Chondrocyte (in vitro differentiated cells): Measurements from ENCODE around the gene KIAA0232. TPM values are rescaled to one million over a fixed set of nuclear protein-coding genes. Genes with fewer than 3 reads are reported as not detected.

Source experiments
- DNase-seq: peaks from one replicate; pipeline ENCODE4 v3.0.0; 2021; ENCODE audit warnings: mixed read lengths, low spot score
- H3K27ac Mint-ChIP-seq: one replicate; pipeline ENCODE4 v1.8.0; 2021; ENCODE audit warnings: mild to moderate bottlenecking, moderate library complexity, mixed read lengths; ENCODE audit not compliant: unreplicated experiment
- H3K27me3 Mint-ChIP-seq: 2 replicates; pipeline ENCODE4 v1.8.0; 2021; ENCODE audit warnings: low read depth, mixed read lengths
- H3K36me3 Mint-ChIP-seq: 2 replicates; pipeline ENCODE4 v1.8.0; 2021; ENCODE audit warnings: low read depth, mixed read lengths
- H3K4me1 Mint-ChIP-seq: 2 replicates; pipeline ENCODE4 v1.8.0; 2021; ENCODE audit warnings: low read depth, mild to moderate bottlenecking, mixed read lengths
- H3K4me3 Mint-ChIP-seq: one replicate; pipeline ENCODE4 v1.8.0; 2021; ENCODE audit warnings: mild to moderate bottlenecking, moderate library complexity, mixed read lengths; ENCODE audit not compliant: unreplicated experiment
- H3K9me3 Mint-ChIP-seq: 2 replicates; pipeline ENCODE4 v1.8.0; 2021; ENCODE audit warnings: low read depth, mixed read lengths
- total RNA-seq: library from RNA; stranded (reverse); gene quantifications from 3 replicates; pipeline ENCODE4 v1.2.1, GENCODE V29; 2021
- TF ChIP-seq, protein P1 (sequence below): fragments of 200-600 bp; sonication (generic); IDR thresholded peaks from 2 replicates; pipeline ENCODE4 v1.5.0; 2021; ENCODE audit warnings: antibody characterized with exemption, mild to moderate bottlenecking, moderate library complexity

Gene KIAA0232
- total RNA-seq, 1 donor from 2014 or later = 24.7 TPM

- H3K9me3 Mint-ChIP-seq = peaks cover 2% of the 10 kb centered on the region
- no peak for DNase-seq
- H3K27ac Mint-ChIP-seq = peak overlapping the region; percentile 4
- H3K4me3 Mint-ChIP-seq = no peak overlapping the region
- peaks cover 34% of the 10 kb centered on the region for H3K4me1 Mint-ChIP-seq
- TF ChIP-seq, protein P1, sequence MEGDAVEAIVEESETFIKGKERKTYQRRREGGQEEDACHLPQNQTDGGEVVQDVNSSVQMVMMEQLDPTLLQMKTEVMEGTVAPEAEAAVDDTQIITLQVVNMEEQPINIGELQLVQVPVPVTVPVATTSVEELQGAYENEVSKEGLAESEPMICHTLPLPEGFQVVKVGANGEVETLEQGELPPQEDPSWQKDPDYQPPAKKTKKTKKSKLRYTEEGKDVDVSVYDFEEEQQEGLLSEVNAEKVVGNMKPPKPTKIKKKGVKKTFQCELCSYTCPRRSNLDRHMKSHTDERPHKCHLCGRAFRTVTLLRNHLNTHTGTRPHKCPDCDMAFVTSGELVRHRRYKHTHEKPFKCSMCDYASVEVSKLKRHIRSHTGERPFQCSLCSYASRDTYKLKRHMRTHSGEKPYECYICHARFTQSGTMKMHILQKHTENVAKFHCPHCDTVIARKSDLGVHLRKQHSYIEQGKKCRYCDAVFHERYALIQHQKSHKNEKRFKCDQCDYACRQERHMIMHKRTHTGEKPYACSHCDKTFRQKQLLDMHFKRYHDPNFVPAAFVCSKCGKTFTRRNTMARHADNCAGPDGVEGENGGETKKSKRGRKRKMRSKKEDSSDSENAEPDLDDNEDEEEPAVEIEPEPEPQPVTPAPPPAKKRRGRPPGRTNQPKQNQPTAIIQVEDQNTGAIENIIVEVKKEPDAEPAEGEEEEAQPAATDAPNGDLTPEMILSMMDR = no peak
- no peaks in the 10 kb centered on the region for H3K36me3 Mint-ChIP-seq
- H3K27me3 Mint-ChIP-seq = no peaks in the 10 kb centered on the region
Observed at GRCh38 chr4:6894528-6895498, 112.3 kb downstream of the KIAA0232 start.

DNA sequence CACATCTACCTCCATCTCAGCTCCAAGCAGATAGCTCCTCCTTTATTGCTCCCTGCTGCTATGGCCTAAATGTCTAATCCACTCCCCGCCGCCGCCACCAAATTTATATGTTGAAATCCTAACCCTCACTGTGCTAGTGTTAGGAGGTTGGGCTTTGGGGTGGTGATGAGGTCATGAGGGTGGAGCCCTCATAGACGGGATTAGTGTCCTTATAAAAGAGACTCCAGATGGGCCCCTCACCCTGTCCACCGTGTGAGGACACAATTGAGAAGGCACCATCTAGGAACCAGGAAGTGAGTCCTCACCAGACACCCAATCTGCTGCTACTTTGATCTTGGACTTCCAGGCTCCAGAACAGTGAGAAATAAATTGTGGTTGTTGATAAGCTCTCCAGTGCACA, 113.5 kb downstream of the KIAA0232 start:
- no peak overlapping the region for H3K27ac Mint-ChIP-seq
- H3K4me3 Mint-ChIP-seq = no peak overlapping the region
- H3K9me3 Mint-ChIP-seq = no peaks in the 10 kb centered on the region
- TF ChIP-seq, protein P1 = no peak
- DNase-seq = no peak
- H3K27me3 Mint-ChIP-seq = no peaks in the 10 kb centered on the region
- H3K36me3 Mint-ChIP-seq = no peaks in the 10 kb centered on the region
- H3K4me1 Mint-ChIP-seq = peaks cover 34% of the 10 kb centered on the region

- Mint-ChIP-seq H3K4me1 (peaks cover 17% of the 10 kb centered on the region), H3K36me3 (no peaks in the 10 kb centered on the region), H3K4me3 (no peak overlapping the region), H3K9me3 (no peaks in the 10 kb centered on the region), H3K27me3 (no peaks in the 10 kb centered on the region), H3K27ac (no peak overlapping the region)
- TF ChIP-seq, protein P1 = no peak
- no peak for DNase-seq
Observed at GRCh38 chr4:6898763-6899162, 116.2 kb downstream of the KIAA0232 start.

DNA sequence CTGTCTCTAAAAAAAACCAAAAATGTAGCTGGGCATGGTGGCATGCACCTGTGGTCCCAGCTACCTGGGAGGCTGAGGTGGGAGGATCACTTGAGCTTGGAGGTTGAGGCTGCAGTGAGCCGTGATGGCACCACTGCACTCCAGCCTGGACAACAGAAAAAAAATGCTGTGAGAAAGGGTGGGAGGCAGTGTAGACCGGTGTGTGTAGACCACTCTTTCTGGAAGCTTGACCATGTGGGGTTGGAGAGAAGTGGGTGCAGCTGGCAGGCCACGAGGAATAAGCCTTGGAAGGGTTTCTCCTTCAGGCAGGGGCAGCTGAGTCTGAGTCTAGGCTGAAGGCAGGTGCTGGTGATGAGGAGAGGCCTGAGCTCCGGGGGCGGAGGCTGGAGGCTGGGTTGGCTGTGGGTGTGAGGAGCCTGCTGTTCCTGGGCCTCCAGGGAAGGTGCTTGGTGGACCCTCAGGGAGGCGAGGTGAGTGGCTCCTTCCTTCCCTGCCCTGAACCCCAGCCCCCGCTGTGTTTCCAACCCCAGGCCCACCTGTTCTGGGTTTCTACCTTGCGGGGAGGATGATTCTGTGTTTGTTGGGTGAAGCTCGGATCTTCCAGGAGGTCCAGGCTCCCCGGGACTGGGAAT, 117.8 kb downstream of the KIAA0232 start:
- Mint-ChIP-seq H3K27ac (no peak overlapping the region), H3K36me3 (no peaks in the 10 kb centered on the region), H3K27me3 (no peaks in the 10 kb centered on the region), H3K4me1 (peaks cover 13% of the 10 kb centered on the region), H3K9me3 (no peaks in the 10 kb centered on the region), H3K4me3 (no peak overlapping the region)
- no peak for DNase-seq
- TF ChIP-seq, protein P1 = no peak

GRCh38 chr4:6900956-6901355, 118.4 kb downstream of the KIAA0232 start:
- TF ChIP-seq, protein P1 = no peak
- H3K9me3 Mint-ChIP-seq = no peaks in the 10 kb centered on the region
- H3K36me3 Mint-ChIP-seq = no peaks in the 10 kb centered on the region
- no peaks in the 10 kb centered on the region for H3K27me3 Mint-ChIP-seq
- peaks cover 9% of the 10 kb centered on the region for H3K4me1 Mint-ChIP-seq
- no peak for DNase-seq
- no peak overlapping the region for H3K4me3 Mint-ChIP-seq
- no peak overlapping the region for H3K27ac Mint-ChIP-seq
